Psoas muscle (tissue), 8 donors: ENCODE data around the gene CAMK2B. TPM values are rescaled to one million over a fixed set of nuclear protein-coding genes. Genes with fewer than 3 reads are reported as not detected.
A peak's percentile ranks its signal among the peaks of the same experiment; 100 is the strongest.

Experiments
- ATAC-seq, 4 donors: fragments of 200-7000 bp; cut with Tn5 transposase; one replicate each; pipeline ENCODE4 v1.9.1; 2020; ENCODE audit warnings: moderate library complexity in 3 of 4, mild to moderate bottlenecking in 2 of 4
- DNase-seq, 2 donors: peaks; one replicate each; pipeline ENCODE4 v3.0.0-alpha.2; 2020
- H3K27ac ChIP-seq: fragments of 200-600 bp; one replicate; pipeline ENCODE4 v1.8.0; 2022
- H3K27me3 ChIP-seq, 3 donors: fragments of 200-600 bp in 1 of 3; one replicate each; pipeline versions ENCODE4 v1.6.1 to v1.8.0; 2013 to 2022; ENCODE audit warnings: low read length in 2 of 3, mild to moderate bottlenecking in 2 of 3, moderate library complexity in 1 of 3; ENCODE audit not compliant: insufficient read depth in 3 of 3
- H3K36me3 ChIP-seq, 2 donors: fragments of 200-600 bp in 1 of 2; one replicate each; pipeline versions ENCODE4 v1.6.1 to v1.8.0; 2013 to 2022; ENCODE audit warnings: low read depth in 1 of 2, mild to moderate bottlenecking in 1 of 2, moderate library complexity in 1 of 2; ENCODE audit not compliant: insufficient read depth in 1 of 2
- H3K4me1 ChIP-seq: fragments of 200-600 bp; one replicate; pipeline ENCODE4 v1.8.0; 2022
- H3K4me3 ChIP-seq: fragments of 200-600 bp; one replicate; pipeline ENCODE4 v1.8.0; 2022; ENCODE audit warnings: mild to moderate bottlenecking
- H3K9me3 ChIP-seq: fragments of 200-600 bp; one replicate; pipeline ENCODE4 v1.8.0; 2022
- CTCF ChIP-seq: fragments of 200-600 bp; IDR thresholded peaks from one replicate; pipeline ENCODE4 v1.8.0; 2022; ENCODE audit warnings: antibody characterized with exemption
- WGBS, 3 donors: extraction: QIAGEN DNeasy Blood & Tissue Kit; methylation state at CpG; one replicate each; pipeline versions ENCODE4 v1.1.6 to v1.1.7; 2013; 5-methylcytosine and 5-hydroxymethylcytosine counted together
- intact Hi-C, 2 donors: fragments of 100-400 bp; cut with DNase I; formaldehyde crosslinking; loops; one replicate each; pipeline versions ENCODE4 v1.11.0 to v1.14.2; 2022
- polyA plus RNA-seq, 3 donors: library from polyadenylated mRNA; stranded (reverse); fragments of 200-250 nt; gene quantifications; one replicate each; pipeline ENCODE4 v1.2.3, GENCODE V29; 2013
- total RNA-seq, 4 donors: library from RNA; stranded (reverse); fragmentation: NEBNext Ultra II Directional in 2 of 4; extraction: Animal tissue kit (Norgen Biotek cat#: 25700) in 2 of 4; gene quantifications; one replicate each; pipeline versions ENCODE4 v1.2.1 to v1.2.4, GENCODE V29; 2021 to 2023
- donor health status: healthy with polysubstance abuse.
- donor health status: DM: no; HTN: no; CAD: no; lungs with moderate emphysema.
- donor health status: Bipolar disorder and iron deficiency.
- donor health status: healthy.
- donor health status: DM: yes; HTN: yes; CAD: no.
- donor health status: DM: no; HTN: no; CAD: no.
- donor health status: DM: no; HTN: no; CAD: no.
- donor health status: DM: yes; HTN: yes; CAD: no.

CAMK2B gene
- total and polyA plus RNA-seq, 7 donors: 14.5 to 81.4 (median 50.0) TPM

GRCh38 chr7:44274623-44274975 is 50.8 kb downstream of the CAMK2B start:
- H3K4me1 ChIP-seq: peaks cover 58% of the 10 kb centered on the region
- no peak for ATAC-seq

GRCh38 chr7:44273681-44274622 is 51.4 kb downstream of the CAMK2B start:
- peaks cover 64% of the 10 kb centered on the region for H3K4me1 ChIP-seq
- H3K9me3 ChIP-seq: no peaks in the 10 kb centered on the region
- H3K36me3 ChIP-seq: no peaks in the 10 kb centered on the region
- DNase-seq (peak; percentile 5 to 42), ATAC-seq (no peak)
- H3K27me3 ChIP-seq: no peaks in the 10 kb centered on the region
- 70 to 75% (median 71%) methylated on average over 21 to 22 of the region's 22 CpGs for WGBS, 3 donors
- no peak for TF ChIP-seq CTCF
- H3K4me3 ChIP-seq: no peak overlapping the region
- peak overlapping the region; percentile 23 for H3K27ac ChIP-seq
- intact Hi-C loops: no loop called here

More at GRCh38 chr7:44274623-44274975, 50.8 kb downstream of the CAMK2B start:
- DNase-seq: peak; percentile 5 to 40
- no peak overlapping the region for H3K4me3 ChIP-seq
- H3K27me3 ChIP-seq: no peaks in the 10 kb centered on the region
- H3K27ac ChIP-seq: no peak overlapping the region
- no peaks in the 10 kb centered on the region for H3K9me3 ChIP-seq
- no peaks in the 10 kb centered on the region for H3K36me3 ChIP-seq
- no peak for TF ChIP-seq CTCF
- WGBS, 3 donors: 73 to 92% (median 89%) methylated on average over 3 of the region's 3 CpGs
- intact Hi-C loops: no loop called here

GRCh38 chr7:44272981-44273380 is 52.4 kb downstream of the CAMK2B start:
- H3K4me1 ChIP-seq: peaks cover 68% of the 10 kb centered on the region
- no peaks in the 10 kb centered on the region for H3K36me3 ChIP-seq
- DNase-seq (no peak), ATAC-seq (no peak)
- intact Hi-C loops: no loop called here
- H3K27ac ChIP-seq: no peak overlapping the region
- 80 to 85% (median 82%) methylated on average over 6 of the region's 6 CpGs for WGBS, 3 donors
- no peak overlapping the region for H3K4me3 ChIP-seq
- H3K27me3 ChIP-seq: no peaks in the 10 kb centered on the region
- no peak for TF ChIP-seq CTCF
- no peaks in the 10 kb centered on the region for H3K9me3 ChIP-seq

- WGBS, 3 donors: 66 to 85% (median 72%) methylated on average over 7 of the region's 7 CpGs
- Histone ChIP-seq H3K27me3 (no peaks in the 10 kb centered on the region), H3K36me3 (no peaks in the 10 kb centered on the region), H3K9me3 (no peaks in the 10 kb centered on the region), H3K4me1 (peaks cover 67% of the 10 kb centered on the region), H3K27ac (no peak overlapping the region), H3K4me3 (no peak overlapping the region)
- TF ChIP-seq CTCF: no peak
- intact Hi-C loops: no loop called here
- DNase-seq (no peak), ATAC-seq (no peak)
These were observed 52.9 kb downstream of the CAMK2B start for GRCh38 chr7:44272456-44272855.
